SK-N-SH (cell line): ENCODE data around the gene DCHS1. TPM values are rescaled to one million over a fixed set of nuclear protein-coding genes. Genes with fewer than 3 reads are reported as not detected.

Source experiments
- CTCF ChIA-PET: fragments of 300-600, 350-600 bp; formaldehyde crosslinking; extraction: SDS; loops from one replicate; lab custom pipeline; 2021; lab: Yijun Ruan, JAX
- POLR2A ChIA-PET: fragments of 350-600 bp; sonication (Branson Sonifier 250); formaldehyde crosslinking; extraction: SDS; loops from one replicate; lab custom pipeline; 2020; ENCODE audit warnings: antibody characterized with exemption, inconsistent platforms; lab: Yijun Ruan, JAX
- DNase-seq: peaks from one replicate; pipeline ENCODE4 v3.0.0; 2012
- H2AFZ ChIP-seq: fragments of 200-600 bp; sonication (generic); 2 replicates; pipeline ENCODE4 v1.8.1; 2016; ENCODE audit warnings: antibody characterized with exemption, mild to moderate bottlenecking, low read depth
- H3F3A ChIP-seq: fragments of 200-600 bp; sonication (generic); replicated peaks from 2 replicates; pipeline ENCODE3; 2016; ENCODE audit warnings: antibody characterized with exemption, mild to moderate bottlenecking; ENCODE audit not compliant: insufficient read depth
- H3K27ac ChIP-seq, 2 experiments: fragments of 200-500 bp in 1 of 2; fragments of 200-600 bp in 1 of 2; sonication (Bioruptor generic) in 1 of 2; sonication (generic), shearing (Covaris generic) in 1 of 2; 2 replicates each; pipeline versions ENCODE4 v1.5.1 to v1.6.1; 2014 to 2016; ENCODE audit warnings: low read depth in 2 of 2, inconsistent platforms in 1 of 2, low read length in 1 of 2, mild to moderate bottlenecking in 1 of 2, mixed read lengths in 1 of 2
- H3K27me3 ChIP-seq: fragments of 200-600 bp; sonication (generic), shearing (Covaris generic); 2 replicates; pipeline ENCODE4 v1.6.1; 2016; ENCODE audit warnings: mixed run types; ENCODE audit not compliant: insufficient read depth
- H3K36me3 ChIP-seq, 2 experiments: fragments of 200-500 bp in 1 of 2; fragments of 200-600 bp in 1 of 2; sonication (Bioruptor generic) in 1 of 2; sonication (generic) in 1 of 2; replicated peaks in 1 of 2; 2 replicates each; pipeline versions ENCODE3 to v1.5.1; 2014 to 2016; ENCODE audit warnings: low read length in 1 of 2, mild to moderate bottlenecking in 1 of 2; ENCODE audit not compliant: insufficient read depth in 2 of 2, control insufficient read depth in 1 of 2
- H3K4me1 ChIP-seq, 2 experiments: fragments of 200-500 bp in 1 of 2; fragments of 200-600 bp in 1 of 2; sonication (Bioruptor generic) in 1 of 2; sonication (generic), shearing (Covaris generic) in 1 of 2; 2 replicates each; pipeline versions ENCODE4 v1.5.1 to v1.6.1; 2014 to 2016; ENCODE audit warnings: low read depth in 1 of 2, low read length in 1 of 2, mixed run types in 1 of 2; ENCODE audit not compliant: insufficient read depth in 2 of 2, control insufficient read depth in 1 of 2
- H3K4me2 ChIP-seq: fragments of 200-600 bp; sonication (generic), shearing (Covaris generic); 2 replicates; pipeline ENCODE4 v1.6.1; 2017; ENCODE audit warnings: mixed run types
- H3K4me3 ChIP-seq, 2 experiments: fragments of 200-500 bp in 1 of 2; fragments of 200-600 bp in 1 of 2; sonication (Bioruptor generic) in 1 of 2; sonication (generic), shearing (Covaris generic) in 1 of 2; 2 replicates each; pipeline versions ENCODE4 v1.5.1 to v1.8.1; 2014 to 2016; ENCODE audit warnings: low read depth in 2 of 2, inconsistent platforms in 1 of 2, low read length in 1 of 2, mild to moderate bottlenecking in 1 of 2, mixed read lengths in 1 of 2, moderate library complexity in 1 of 2
- H3K79me2 ChIP-seq: fragments of 200-600 bp; sonication (generic); 2 replicates; pipeline ENCODE4 v1.8.1; 2017; ENCODE audit warnings: mild to moderate bottlenecking; ENCODE audit not compliant: insufficient read depth
- H3K9ac ChIP-seq: fragments of 200-600 bp; sonication (generic); 2 replicates; pipeline ENCODE4 v1.6.1; 2017; ENCODE audit warnings: mixed run types
- H3K9me2 ChIP-seq: fragments of 200-600 bp; sonication (generic); 2 replicates; pipeline ENCODE4 v1.6.1; 2017; ENCODE audit warnings: mixed run types
- H3K9me3 ChIP-seq: fragments of 200-600 bp; sonication (generic); 2 replicates; pipeline ENCODE4 v1.6.1; 2017; ENCODE audit warnings: mixed run types, mild to moderate bottlenecking, moderate library complexity
- H4K20me1 ChIP-seq: fragments of 200-600 bp; sonication (generic); 2 replicates; pipeline ENCODE4 v1.6.1; 2017; ENCODE audit warnings: mild to moderate bottlenecking, mixed run types; ENCODE audit not compliant: insufficient read depth
- CHD2 ChIP-seq: fragments of 150-350 bp; IDR thresholded peaks from 2 replicates; pipeline ENCODE4 v1.6.1; 2018; ENCODE audit warnings: low read length; ENCODE audit not compliant: partially characterized antibody
- FOSL2 ChIP-seq: IDR thresholded peaks from 2 replicates; pipeline ENCODE4 v1.4.0; 2012; ENCODE audit warnings: low read depth, mild to moderate bottlenecking, moderate library complexity, borderline replicate concordance
- FOXJ3 ChIP-seq: sonication (generic); formaldehyde crosslinking; IDR thresholded peaks from 2 replicates; pipeline ENCODE4 v1.5.1; 2020; ENCODE audit warnings: mild to moderate bottlenecking, missing genetic modification reagents
- GABPA ChIP-seq: IDR thresholded peaks from 2 replicates; pipeline ENCODE4 v1.4.0; 2012; ENCODE audit warnings: low read depth, mild to moderate bottlenecking
- JUND ChIP-seq: IDR thresholded peaks from 2 replicates; pipeline ENCODE4 v1.4.0; 2012
- MAX ChIP-seq: IDR thresholded peaks from 2 replicates; pipeline ENCODE4 v1.4.0; 2012; ENCODE audit warnings: low read depth
- MEF2A ChIP-seq: IDR thresholded peaks from 2 replicates; pipeline ENCODE4 v1.4.0; 2012; ENCODE audit warnings: low read depth, borderline replicate concordance
- MXI1 ChIP-seq: IDR thresholded peaks from 2 replicates; pipeline ENCODE4 v1.6.1; 2012; ENCODE audit warnings: mild to moderate bottlenecking, low read depth, low read length, improper control_type of control experiment
- NFIC ChIP-seq: IDR thresholded peaks from 2 replicates; pipeline ENCODE4 v1.4.0; 2012; ENCODE audit warnings: borderline replicate concordance
- POLR2AphosphoS5 ChIP-seq: IDR thresholded peaks from 2 replicates; pipeline ENCODE4 v1.6.1; 2012; ENCODE audit warnings: low read depth, low read length
- RCOR1 ChIP-seq: fragments of 150-350 bp; IDR thresholded peaks from 2 replicates; pipeline ENCODE4 v1.6.1; 2017; ENCODE audit warnings: antibody characterized with exemption, low read length
- SIN3A ChIP-seq: IDR thresholded peaks from 2 replicates; pipeline ENCODE4 v1.6.1; 2012; ENCODE audit warnings: low read depth, mild to moderate bottlenecking, low read length, moderate library complexity, borderline replicate concordance
- SMC3 ChIP-seq: IDR thresholded peaks from 2 replicates; pipeline ENCODE4 v1.6.1; 2012; ENCODE audit warnings: low read depth, low read length, improper control_type of control experiment
- TEAD4 ChIP-seq: IDR thresholded peaks from 2 replicates; pipeline ENCODE4 v1.4.0; 2012; ENCODE audit warnings: mild to moderate bottlenecking, borderline replicate concordance; ENCODE audit not compliant: insufficient read depth
- USF1 ChIP-seq: IDR thresholded peaks from 2 replicates; pipeline ENCODE4 v1.4.0; 2012; ENCODE audit warnings: low read depth, borderline replicate concordance
- USF2 ChIP-seq: fragments of 150-350 bp; IDR thresholded peaks from 2 replicates; pipeline ENCODE4 v1.6.1; 2017; ENCODE audit warnings: antibody characterized with exemption, low read length, low read depth, borderline replicate concordance
- WGBS: methylation state at CpG from one replicate; pipeline ENCODE4 v1.1.6; 2017; ENCODE audit warnings: low lambda C conversion rate; 5-methylcytosine and 5-hydroxymethylcytosine counted together
- polyA plus RNA-seq, 3 experiments: library from polyadenylated mRNA; depleted of rRNA; stranded (reverse); fragments of >200 nt; gene quantifications; 2 replicates each; pipeline ENCODE4 v1.2.3, GENCODE V29; 2012
- TF ChIP-seq, protein P1 (sequence below): IDR thresholded peaks from 2 replicates; pipeline ENCODE4; 2012

The DCHS1 gene
- polyA plus RNA-seq, 1 of the 3 experiments (the other 2 are of a cell fraction), result 5.7 TPM

- Histone ChIP-seq H3K27me3 (no peaks in the 10 kb centered on the region), H3K4me3 (no peak overlapping the region), H3K79me2 (no peaks in the 10 kb centered on the region), H3F3A (no peaks in the 10 kb centered on the region), H2AFZ (no peak overlapping the region), H3K4me2 (no peak overlapping the region), H3K4me1 (no peaks in the 10 kb centered on the region), H3K9me2 (no peaks in the 10 kb centered on the region), H3K9me3 (no peaks in the 10 kb centered on the region), H3K9ac (no peak overlapping the region), H4K20me1 (no peaks in the 10 kb centered on the region), H3K27ac (no peak overlapping the region), H3K36me3 (peaks cover 0 to 28% of the 10 kb centered on the region in 2 experiments)
- ChIA-PET POLR2A (no interaction called here), CTCF (no interaction called here)
- DNase-seq, result no peak
- 90% methylated on average over 2 of the region's 4 CpGs for WGBS
- TF ChIP-seq NFIC (no peak), USF1 (no peak), CHD2 (no peak), POLR2AphosphoS5 (no peak), MAX (no peak), FOXJ3 (CRISPR knock-in tag) (no peak), GABPA (no peak), MEF2A (no peak), RCOR1 (no peak), TEAD4 (no peak), MXI1 (no peak), FOSL2 (no peak), USF2 (no peak), SIN3A (no peak)
Measured at GRCh38 chr11:6628526-6628925, 27.1 kb downstream of the DCHS1 start.

DNA sequence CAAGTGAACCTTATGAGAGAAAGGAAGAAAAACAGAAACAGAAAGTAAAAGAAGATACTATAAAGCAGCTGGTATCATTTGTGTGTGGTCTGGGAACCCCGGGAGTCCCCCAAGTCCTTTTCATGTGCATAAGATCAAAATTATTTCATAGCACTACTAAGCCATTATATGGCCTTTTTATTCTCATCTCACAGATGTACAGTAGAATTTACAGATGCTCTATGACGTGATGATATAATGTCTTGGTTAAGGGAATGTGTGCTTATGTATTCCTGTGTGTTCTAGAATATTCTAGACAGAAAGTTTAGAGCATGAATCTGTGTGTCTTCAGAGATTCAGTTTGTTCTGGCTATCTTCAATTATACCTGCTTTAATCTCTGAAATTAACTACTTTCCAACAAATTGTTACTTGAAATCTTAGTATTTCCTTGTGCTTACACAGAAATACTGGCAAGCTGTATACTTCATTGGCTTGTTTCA is 27.8 kb downstream of the DCHS1 start:
- H3K27ac ChIP-seq, result no peak overlapping the region
- H4K20me1 ChIP-seq, result no peaks in the 10 kb centered on the region
- H3K4me3 ChIP-seq, result no peak overlapping the region
- H3K9ac ChIP-seq, result no peak overlapping the region
- H3K79me2 ChIP-seq, result no peaks in the 10 kb centered on the region
- no peaks in the 10 kb centered on the region for H3K27me3 ChIP-seq
- no peaks in the 10 kb centered on the region for H3K9me2 ChIP-seq
- no peak overlapping the region for H2AFZ ChIP-seq
- H3K36me3 ChIP-seq, result peaks cover 0 to 24% of the 10 kb centered on the region in 2 experiments
- H3F3A ChIP-seq, result no peaks in the 10 kb centered on the region
- ChIA-PET CTCF (interaction anchor here (1.4 kb wide), 1 partner anchor 15 kb away, joined by 5 read pairs; no protein-coding TSS in a partner anchor), POLR2A (no interaction called here)
- TF ChIP-seq FOXJ3 (CRISPR knock-in tag) (no peak), SMC3 (no peak), MXI1 (no peak), JUND (no peak), POLR2AphosphoS5 (no peak), CHD2 (no peak)
- TF ChIP-seq, protein P1, sequence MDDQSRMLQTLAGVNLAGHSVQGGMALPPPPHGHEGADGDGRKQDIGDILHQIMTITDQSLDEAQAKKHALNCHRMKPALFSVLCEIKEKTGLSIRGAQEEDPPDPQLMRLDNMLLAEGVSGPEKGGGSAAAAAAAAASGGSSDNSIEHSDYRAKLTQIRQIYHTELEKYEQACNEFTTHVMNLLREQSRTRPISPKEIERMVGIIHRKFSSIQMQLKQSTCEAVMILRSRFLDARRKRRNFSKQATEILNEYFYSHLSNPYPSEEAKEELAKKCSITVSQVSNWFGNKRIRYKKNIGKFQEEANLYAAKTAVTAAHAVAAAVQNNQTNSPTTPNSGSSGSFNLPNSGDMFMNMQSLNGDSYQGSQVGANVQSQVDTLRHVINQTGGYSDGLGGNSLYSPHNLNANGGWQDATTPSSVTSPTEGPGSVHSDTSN, result no peak
- no peak for DNase-seq
- 78% methylated on average over 2 of the region's 2 CpGs for WGBS
- H3K4me1 ChIP-seq, result no peaks in the 10 kb centered on the region
- H3K9me3 ChIP-seq, result no peaks in the 10 kb centered on the region
- no peak overlapping the region for H3K4me2 ChIP-seq
